Measurements from ENCODE around the gene ZNF234.

DNA sequence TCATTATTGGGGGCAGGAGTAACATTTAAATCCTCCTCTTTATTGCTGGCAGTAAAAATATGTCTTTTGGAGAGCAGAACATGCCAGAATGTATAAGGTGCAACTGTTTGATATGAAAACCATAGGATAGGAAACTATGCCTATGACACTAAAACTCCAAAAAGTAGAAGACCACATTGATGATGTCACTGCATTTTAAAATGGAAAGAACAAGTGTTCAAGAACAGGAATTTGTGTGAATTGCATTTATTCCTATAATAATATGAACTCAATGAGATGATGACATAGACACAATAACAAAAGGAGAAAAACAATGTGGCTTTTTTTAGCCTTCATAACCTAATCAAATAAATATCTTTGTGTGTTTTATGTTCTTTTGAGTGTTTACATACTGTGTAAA lies 31.9 kb upstream of the ZNF234 start:
- TF ChIP-seq CTCF (IDR thresholded peaks at IDR 0.05; ENCODE audit: low read length) (no peak), EZH2 (optimal IDR thresholded peaks at IDR 0.05; ENCODE audit: low read depth, low read length) (no peak), EZH2phosphoT487 (IDR thresholded peaks at IDR 0.05; ENCODE audit: low read length) (no peak)

Data from MM.1S (cell line).